SK-N-SH (cell line): ENCODE data around the gene LAMTOR2.

Source experiments
- EP300 ChIP-seq, 2 experiments: IDR thresholded peaks; 2 replicates each; pipeline versions ENCODE4 v1.4.0 to v1.6.1; 2012; ENCODE audit warnings: borderline replicate concordance in 1 of 2, low read depth in 1 of 2, low read length in 1 of 2
- FOSL2 ChIP-seq: IDR thresholded peaks from 2 replicates; pipeline ENCODE4 v1.4.0; 2012; ENCODE audit warnings: low read depth, mild to moderate bottlenecking, moderate library complexity, borderline replicate concordance
- FOXM1 ChIP-seq: IDR thresholded peaks from 2 replicates; pipeline ENCODE4 v1.4.0; 2012; ENCODE audit warnings: low read depth, mild to moderate bottlenecking
- JUND ChIP-seq: IDR thresholded peaks from 2 replicates; pipeline ENCODE4 v1.4.0; 2012
- RAD21 ChIP-seq: IDR thresholded peaks from 2 replicates; pipeline ENCODE4 v1.6.1; 2012; ENCODE audit warnings: mild to moderate bottlenecking, low read length
- SIN3A ChIP-seq: IDR thresholded peaks from 2 replicates; pipeline ENCODE4 v1.6.1; 2012; ENCODE audit warnings: low read depth, mild to moderate bottlenecking, low read length, moderate library complexity, borderline replicate concordance
- SMC3 ChIP-seq: IDR thresholded peaks from 2 replicates; pipeline ENCODE4 v1.6.1; 2012; ENCODE audit warnings: low read depth, low read length, improper control_type of control experiment
- YY1 ChIP-seq: IDR thresholded peaks from 2 replicates; pipeline ENCODE4 v1.4.0; 2012; ENCODE audit warnings: low read depth, mild to moderate bottlenecking
- TF ChIP-seq, protein P1 (sequence below): fragments of 200-600 bp; sonication (generic); IDR thresholded peaks from 2 replicates; pipeline ENCODE4 v1.6.1; 2017; ENCODE audit warnings: antibody characterized with exemption, mild to moderate bottlenecking, moderate library complexity
- TF ChIP-seq, protein P2 (sequence below): IDR thresholded peaks from 2 replicates; pipeline ENCODE4 v1.4.0; 2012; ENCODE audit warnings: low read depth
- TF ChIP-seq, protein P3 (sequence below): IDR thresholded peaks from 2 replicates; pipeline ENCODE4 v1.4.0; 2012; ENCODE audit warnings: low read depth, borderline replicate concordance
- TF ChIP-seq, protein P4 (sequence below): fragments of 150-350 bp; IDR thresholded peaks from 2 replicates; pipeline ENCODE4 v1.6.1; 2017; ENCODE audit warnings: antibody characterized with exemption, low read length, low read depth, borderline replicate concordance
- TF ChIP-seq, protein P5 (sequence below): IDR thresholded peaks from 2 replicates; pipeline ENCODE4 v1.6.1; 2012; ENCODE audit warnings: mild to moderate bottlenecking, low read depth, low read length, moderate library complexity

DNA sequence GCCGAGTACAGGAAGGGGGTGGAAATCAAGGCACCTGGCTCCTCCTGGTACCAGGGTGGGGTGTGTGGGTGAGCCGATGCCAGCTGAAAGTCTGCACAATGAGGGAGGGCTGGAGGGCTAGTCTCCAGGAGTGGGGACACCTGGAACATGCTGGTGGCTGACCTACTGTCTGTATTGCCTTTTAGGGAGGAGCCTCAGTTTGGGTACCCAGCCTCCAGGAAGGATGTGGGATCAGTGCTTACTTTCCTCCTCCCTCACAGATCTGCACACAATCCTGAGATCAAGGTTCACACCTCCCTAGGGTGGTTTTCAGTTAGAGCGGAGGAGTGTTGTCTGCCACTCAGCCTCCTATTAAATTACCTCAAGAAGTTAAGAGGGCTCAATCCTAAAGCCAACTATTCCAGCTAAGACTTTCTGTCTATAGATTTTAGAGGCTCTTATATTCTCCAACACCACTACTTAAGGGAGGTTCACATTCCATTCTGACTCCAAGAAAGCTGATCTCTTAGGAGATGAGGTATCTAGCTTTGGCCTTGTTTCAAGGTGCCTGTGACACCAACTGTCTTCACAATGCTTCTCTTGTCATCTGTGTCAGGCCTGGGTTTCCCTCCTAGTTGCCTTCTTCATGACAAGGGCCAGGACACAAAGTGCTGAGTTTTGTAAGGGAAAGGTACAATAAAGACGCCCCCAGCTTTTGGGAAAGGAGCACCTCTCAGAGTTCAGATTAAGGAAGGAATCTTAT lies 49.6 kb upstream of the LAMTOR2 start:
- TF ChIP-seq YY1, result no peak
- TF ChIP-seq FOSL2, result no peak
- TF ChIP-seq, protein P1, sequence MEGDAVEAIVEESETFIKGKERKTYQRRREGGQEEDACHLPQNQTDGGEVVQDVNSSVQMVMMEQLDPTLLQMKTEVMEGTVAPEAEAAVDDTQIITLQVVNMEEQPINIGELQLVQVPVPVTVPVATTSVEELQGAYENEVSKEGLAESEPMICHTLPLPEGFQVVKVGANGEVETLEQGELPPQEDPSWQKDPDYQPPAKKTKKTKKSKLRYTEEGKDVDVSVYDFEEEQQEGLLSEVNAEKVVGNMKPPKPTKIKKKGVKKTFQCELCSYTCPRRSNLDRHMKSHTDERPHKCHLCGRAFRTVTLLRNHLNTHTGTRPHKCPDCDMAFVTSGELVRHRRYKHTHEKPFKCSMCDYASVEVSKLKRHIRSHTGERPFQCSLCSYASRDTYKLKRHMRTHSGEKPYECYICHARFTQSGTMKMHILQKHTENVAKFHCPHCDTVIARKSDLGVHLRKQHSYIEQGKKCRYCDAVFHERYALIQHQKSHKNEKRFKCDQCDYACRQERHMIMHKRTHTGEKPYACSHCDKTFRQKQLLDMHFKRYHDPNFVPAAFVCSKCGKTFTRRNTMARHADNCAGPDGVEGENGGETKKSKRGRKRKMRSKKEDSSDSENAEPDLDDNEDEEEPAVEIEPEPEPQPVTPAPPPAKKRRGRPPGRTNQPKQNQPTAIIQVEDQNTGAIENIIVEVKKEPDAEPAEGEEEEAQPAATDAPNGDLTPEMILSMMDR, result no peak
- TF ChIP-seq, protein P2, sequence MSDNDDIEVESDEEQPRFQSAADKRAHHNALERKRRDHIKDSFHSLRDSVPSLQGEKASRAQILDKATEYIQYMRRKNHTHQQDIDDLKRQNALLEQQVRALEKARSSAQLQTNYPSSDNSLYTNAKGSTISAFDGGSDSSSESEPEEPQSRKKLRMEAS, result no peak
- no peak for TF ChIP-seq JUND
- no peak for TF ChIP-seq FOXM1
- TF ChIP-seq, protein P3, sequence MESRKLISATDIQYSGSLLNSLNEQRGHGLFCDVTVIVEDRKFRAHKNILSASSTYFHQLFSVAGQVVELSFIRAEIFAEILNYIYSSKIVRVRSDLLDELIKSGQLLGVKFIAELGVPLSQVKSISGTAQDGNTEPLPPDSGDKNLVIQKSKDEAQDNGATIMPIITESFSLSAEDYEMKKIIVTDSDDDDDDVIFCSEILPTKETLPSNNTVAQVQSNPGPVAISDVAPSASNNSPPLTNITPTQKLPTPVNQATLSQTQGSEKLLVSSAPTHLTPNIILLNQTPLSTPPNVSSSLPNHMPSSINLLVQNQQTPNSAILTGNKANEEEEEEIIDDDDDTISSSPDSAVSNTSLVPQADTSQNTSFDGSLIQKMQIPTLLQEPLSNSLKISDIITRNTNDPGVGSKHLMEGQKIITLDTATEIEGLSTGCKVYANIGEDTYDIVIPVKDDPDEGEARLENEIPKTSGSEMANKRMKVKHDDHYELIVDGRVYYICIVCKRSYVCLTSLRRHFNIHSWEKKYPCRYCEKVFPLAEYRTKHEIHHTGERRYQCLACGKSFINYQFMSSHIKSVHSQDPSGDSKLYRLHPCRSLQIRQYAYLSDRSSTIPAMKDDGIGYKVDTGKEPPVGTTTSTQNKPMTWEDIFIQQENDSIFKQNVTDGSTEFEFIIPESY, result no peak
- TF ChIP-seq SMC3, result no peak
- no peak for TF ChIP-seq RAD21
- TF ChIP-seq, protein P4, sequence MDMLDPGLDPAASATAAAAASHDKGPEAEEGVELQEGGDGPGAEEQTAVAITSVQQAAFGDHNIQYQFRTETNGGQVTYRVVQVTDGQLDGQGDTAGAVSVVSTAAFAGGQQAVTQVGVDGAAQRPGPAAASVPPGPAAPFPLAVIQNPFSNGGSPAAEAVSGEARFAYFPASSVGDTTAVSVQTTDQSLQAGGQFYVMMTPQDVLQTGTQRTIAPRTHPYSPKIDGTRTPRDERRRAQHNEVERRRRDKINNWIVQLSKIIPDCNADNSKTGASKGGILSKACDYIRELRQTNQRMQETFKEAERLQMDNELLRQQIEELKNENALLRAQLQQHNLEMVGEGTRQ, result no peak
- no peak for TF ChIP-seq EP300 (IDR thresholded peaks at IDR 0.05; ENCODE audit: borderline replicate concordance in 1 of 2, low read depth in 1 of 2, low read length in 1 of 2)
- TF ChIP-seq, protein P5, sequence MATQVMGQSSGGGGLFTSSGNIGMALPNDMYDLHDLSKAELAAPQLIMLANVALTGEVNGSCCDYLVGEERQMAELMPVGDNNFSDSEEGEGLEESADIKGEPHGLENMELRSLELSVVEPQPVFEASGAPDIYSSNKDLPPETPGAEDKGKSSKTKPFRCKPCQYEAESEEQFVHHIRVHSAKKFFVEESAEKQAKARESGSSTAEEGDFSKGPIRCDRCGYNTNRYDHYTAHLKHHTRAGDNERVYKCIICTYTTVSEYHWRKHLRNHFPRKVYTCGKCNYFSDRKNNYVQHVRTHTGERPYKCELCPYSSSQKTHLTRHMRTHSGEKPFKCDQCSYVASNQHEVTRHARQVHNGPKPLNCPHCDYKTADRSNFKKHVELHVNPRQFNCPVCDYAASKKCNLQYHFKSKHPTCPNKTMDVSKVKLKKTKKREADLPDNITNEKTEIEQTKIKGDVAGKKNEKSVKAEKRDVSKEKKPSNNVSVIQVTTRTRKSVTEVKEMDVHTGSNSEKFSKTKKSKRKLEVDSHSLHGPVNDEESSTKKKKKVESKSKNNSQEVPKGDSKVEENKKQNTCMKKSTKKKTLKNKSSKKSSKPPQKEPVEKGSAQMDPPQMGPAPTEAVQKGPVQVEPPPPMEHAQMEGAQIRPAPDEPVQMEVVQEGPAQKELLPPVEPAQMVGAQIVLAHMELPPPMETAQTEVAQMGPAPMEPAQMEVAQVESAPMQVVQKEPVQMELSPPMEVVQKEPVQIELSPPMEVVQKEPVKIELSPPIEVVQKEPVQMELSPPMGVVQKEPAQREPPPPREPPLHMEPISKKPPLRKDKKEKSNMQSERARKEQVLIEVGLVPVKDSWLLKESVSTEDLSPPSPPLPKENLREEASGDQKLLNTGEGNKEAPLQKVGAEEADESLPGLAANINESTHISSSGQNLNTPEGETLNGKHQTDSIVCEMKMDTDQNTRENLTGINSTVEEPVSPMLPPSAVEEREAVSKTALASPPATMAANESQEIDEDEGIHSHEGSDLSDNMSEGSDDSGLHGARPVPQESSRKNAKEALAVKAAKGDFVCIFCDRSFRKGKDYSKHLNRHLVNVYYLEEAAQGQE, result no peak
- TF ChIP-seq SIN3A, result no peak
